ENCODE data around the gene CSNK2B.

CSNK2B gene

DNA sequence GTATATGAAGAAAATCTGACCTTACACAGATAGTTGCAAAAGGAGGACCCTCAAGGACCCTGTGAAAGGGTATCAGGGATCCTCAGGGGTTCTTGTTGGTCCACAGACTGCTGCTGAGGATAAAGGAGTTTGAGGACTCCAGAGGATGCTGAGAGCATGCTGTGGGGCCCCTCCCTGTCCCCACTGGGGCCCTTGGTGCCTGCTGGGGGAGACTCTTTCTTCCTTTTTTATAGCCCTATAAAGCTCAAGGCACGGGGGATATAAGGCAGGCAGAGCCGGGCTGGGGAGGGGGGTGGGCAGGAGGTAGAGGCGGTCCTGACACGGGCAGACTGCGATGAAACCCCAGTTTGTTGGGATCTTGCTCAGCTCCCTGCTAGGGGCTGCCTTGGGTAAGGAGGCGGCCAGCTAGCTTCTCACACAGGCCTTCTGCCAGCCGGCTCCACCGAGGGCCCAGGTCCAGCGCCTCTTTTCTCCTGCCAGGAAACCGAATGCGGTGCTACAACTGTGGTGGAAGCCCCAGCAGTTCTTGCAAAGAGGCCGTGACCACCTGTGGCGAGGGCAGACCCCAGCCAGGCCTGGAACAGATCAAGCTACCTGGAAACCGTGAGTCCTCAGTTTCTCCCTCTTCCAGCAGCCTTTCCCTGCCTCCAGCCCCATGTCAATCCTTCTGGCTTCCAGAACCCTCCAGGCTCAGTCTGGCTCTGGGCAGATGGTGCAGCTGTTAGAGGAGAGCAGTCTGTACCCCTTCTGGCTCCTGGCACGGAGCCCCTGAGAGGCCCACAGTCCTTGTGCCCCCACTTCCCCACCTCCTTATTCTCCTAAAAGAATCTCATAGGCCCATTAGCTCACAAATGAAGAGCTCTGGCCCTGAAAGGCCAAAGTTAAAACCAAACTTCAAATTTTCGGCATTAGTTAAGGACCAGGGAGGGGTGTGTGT, 49.4 kb downstream of the CSNK2B start, which contains the start of gene LY6G6D:
TSS of gene LY6G6D (plus strand) at position 327 of the 937 bp plus-strand sequence. CDS start at position 335, 8 bp downstream.
- no peak for DNase-seq

DNA sequence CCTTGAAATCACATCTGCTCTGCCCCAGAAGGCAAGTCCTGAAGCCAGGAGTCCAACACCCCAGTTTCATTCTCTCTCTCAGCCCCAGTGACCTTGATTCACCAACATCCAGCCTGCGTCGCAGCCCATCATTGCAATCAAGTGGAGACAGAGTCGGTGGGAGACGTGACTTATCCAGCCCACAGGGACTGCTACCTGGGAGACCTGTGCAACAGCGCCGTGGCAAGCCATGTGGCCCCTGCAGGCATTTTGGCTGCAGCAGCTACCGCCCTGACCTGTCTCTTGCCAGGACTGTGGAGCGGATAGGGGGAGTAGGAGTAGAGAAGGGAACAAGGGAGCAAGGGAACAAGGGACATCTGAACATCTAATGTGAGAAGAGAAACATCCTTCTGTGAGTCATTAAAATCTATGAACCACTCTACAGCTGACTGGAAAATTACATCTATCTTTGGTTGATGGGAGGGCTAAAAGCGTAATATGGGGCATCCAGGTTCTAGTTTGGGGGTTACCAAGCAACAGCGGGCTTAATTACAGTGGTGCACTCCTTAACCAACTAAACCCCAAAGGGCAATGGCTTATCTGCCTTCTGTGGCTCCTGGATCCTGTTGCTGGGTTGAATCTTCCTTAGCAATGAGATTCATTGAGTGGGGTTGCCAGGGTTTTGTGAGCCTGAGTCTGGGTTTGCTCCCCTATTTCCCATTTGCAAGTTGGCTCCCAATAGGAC, 51.8 kb downstream of the CSNK2B start:
- no peak for DNase-seq

DNA sequence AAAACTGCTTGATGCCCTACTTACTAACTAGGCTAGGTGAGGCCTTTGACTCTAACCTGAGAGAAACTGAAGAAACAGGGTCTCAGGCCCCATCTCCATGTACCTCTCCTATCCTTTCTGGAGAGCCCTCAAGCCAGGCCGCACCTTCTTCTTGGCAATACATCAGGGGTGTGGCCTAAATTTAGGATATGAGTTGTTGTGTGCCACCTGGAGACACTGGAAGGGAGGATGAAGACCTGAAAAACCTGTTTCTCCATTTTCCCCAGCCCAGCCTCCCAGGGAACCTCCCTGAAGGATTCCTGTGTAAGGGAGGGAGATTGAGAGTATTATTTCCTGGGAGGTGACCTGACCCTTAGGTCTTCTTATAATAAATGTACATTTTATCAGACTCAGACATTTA, 52.4 kb downstream of the CSNK2B start:
- no peak for DNase-seq

DNA sequence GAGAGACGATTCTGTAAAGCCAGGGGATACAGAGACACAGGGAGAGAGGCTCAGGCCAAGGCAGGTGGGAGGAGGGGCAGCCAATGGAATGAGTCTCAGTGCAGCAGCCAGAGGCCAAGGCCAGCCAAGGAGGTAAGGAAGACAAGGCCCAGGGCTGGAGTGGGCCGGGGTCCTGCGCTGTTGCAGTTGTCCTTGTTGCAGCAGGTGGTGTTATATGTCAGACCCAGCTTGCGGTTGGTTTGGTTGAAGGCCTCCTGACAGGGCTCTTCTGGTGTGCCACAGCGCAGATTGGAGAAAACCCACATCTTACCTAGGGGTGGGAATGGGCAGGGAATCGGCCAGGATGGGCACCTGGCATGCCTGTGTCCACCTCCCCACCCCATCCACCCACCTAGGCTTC, 53.1 kb downstream of the CSNK2B start:
- DNase-seq: no peak

Measured in inflammatory macrophage (primary cell).